K562 (cell line): ENCODE data around the gene RASD1. TPM values are rescaled to one million over a fixed set of nuclear protein-coding genes. Genes with fewer than 3 reads are reported as not detected.

Experiments used
- DDX20 ChIP-seq: fragments of 450-650 bp; IDR thresholded peaks from 2 replicates; pipeline ENCODE4 v1.6.1; 2016; ENCODE audit warnings: missing genetic modification characterization, low read depth, mild to moderate bottlenecking, missing compliant biosample characterization, moderate library complexity
- ETV6 ChIP-seq, 3 experiments: fragments of 150-350 bp in 1 of 3; sonication (generic) in 1 of 3; formaldehyde crosslinking in 1 of 3; IDR thresholded peaks; 2 replicates each; pipeline versions ENCODE4 v1.6.1 to v1.8.0; 2014 to 2022; ENCODE audit warnings: borderline replicate concordance in 2 of 3, low read depth in 2 of 3, antibody characterized with exemption in 1 of 3, low read length in 1 of 3, mild to moderate bottlenecking in 1 of 3, missing genetic modification reagents in 1 of 3
- MGA ChIP-seq: fragments of 450-650 bp; IDR thresholded peaks from 2 replicates; pipeline ENCODE4 v1.6.1; 2016; ENCODE audit warnings: mild to moderate bottlenecking, moderate library complexity
- MTA1 ChIP-seq: fragments of 450-650 bp; IDR thresholded peaks from 2 replicates; pipeline ENCODE4 v1.6.1; 2017; ENCODE audit warnings: borderline replicate concordance
- RUNX1 ChIP-seq: sonication (generic); IDR thresholded peaks from 2 replicates; pipeline ENCODE4 v1.6.1; 2016; ENCODE audit warnings: antibody characterized with exemption, low read depth
- ZNF57 ChIP-seq: fragments of 450-650 bp; formaldehyde crosslinking; IDR thresholded peaks from 2 replicates; pipeline ENCODE4 v1.4.0; 2020; ENCODE audit warnings: mild to moderate bottlenecking, moderate library complexity
- polyA plus RNA-seq, 8 experiments: library from polyadenylated mRNA; depleted of rRNA in 4 of 8; stranded (reverse) in 5 of 8; unstranded in 3 of 8; fragments of >200 nt; fragmentation: Nextera tagmentation in 2 of 8; fragmentation: Illumina TruSeq in 1 of 8; extraction: Ambion mirVana in 2 of 8; extraction: Trizol in 1 of 8; gene quantifications; 2 replicates each; pipeline versions ENCODE4 v1.2.1 to v1.2.3, GENCODE V29; 2011 to 2014; ENCODE audit warnings: inconsistent platforms in 1 of 8, missing spikeins in 1 of 8
- total RNA-seq, 7 experiments: library from RNA; depleted of rRNA in 6 of 7; stranded (reverse); fragments of >200 nt in 6 of 7; fragmentation: Illumina TruSeq in 2 of 7; extraction: Trizol in 2 of 7; gene quantifications; 2 replicates each; pipeline versions ENCODE4 v1.2.1 to v1.2.3, GENCODE V29; 2011 to 2021; ENCODE audit warnings: low replicate concordance in 1 of 7
- TF ChIP-seq, protein P1 (sequence below): sonication (generic); formaldehyde crosslinking; IDR thresholded peaks from 2 replicates; pipeline ENCODE4 v1.8.1; 2023; ENCODE audit warnings: mild to moderate bottlenecking, missing genetic modification reagents

RASD1 gene
- total and polyA plus RNA-seq, 9 of the 15 experiments (the other 6 are each of a cell fraction or from before 2014, with no cell fraction given): 0.11 TPM; not detected in 8

DNA sequence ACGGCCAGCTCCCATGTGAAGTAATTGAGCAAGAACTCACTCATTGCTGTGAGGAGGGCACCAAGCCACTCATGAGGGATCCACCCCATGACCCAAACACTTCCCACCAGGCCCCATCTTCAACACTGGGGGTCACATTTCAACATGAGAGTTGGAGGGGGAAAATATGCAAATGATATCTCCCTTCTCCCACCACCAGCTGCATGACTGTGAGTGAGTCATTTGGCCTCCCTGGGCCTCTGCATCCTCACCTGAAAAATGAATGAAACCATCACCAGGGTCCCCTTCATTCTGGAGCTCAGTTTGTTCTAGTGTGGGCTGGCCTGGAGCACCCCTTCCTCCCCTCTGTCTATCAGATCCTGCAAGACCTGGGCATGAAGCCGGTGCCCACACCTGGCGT, 26.2 kb downstream of the RASD1 start (continued):
- no peak for TF ChIP-seq MGA
- TF ChIP-seq ZNF57 (CRISPR knock-in tag): no peak
- TF ChIP-seq, protein P1, sequence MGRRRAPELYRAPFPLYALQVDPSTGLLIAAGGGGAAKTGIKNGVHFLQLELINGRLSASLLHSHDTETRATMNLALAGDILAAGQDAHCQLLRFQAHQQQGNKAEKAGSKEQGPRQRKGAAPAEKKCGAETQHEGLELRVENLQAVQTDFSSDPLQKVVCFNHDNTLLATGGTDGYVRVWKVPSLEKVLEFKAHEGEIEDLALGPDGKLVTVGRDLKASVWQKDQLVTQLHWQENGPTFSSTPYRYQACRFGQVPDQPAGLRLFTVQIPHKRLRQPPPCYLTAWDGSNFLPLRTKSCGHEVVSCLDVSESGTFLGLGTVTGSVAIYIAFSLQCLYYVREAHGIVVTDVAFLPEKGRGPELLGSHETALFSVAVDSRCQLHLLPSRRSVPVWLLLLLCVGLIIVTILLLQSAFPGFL (CRISPR knock-in tag): no peak
- TF ChIP-seq RUNX1: no peak
- TF ChIP-seq ETV6 (IDR thresholded peaks at IDR 0.05; ENCODE audit: borderline replicate concordance in 1 of 2, low read depth in 2 of 2, low read length in 1 of 2): no peak
- no peak for TF ChIP-seq ETV6 (CRISPR knock-in tag; IDR thresholded peaks at IDR 0.05; ENCODE audit: borderline replicate concordance)
- no peak for TF ChIP-seq DDX20
- TF ChIP-seq MTA1: no peak
